D341Med (cell line): ENCODE data around the gene ERVW-1.

ENCODE experiments used
- DNase-seq: peaks from one replicate; pipeline ENCODE4 v3.0.0; 2012; ENCODE audit warnings: low spot score

ERVW-1 gene

DNA sequence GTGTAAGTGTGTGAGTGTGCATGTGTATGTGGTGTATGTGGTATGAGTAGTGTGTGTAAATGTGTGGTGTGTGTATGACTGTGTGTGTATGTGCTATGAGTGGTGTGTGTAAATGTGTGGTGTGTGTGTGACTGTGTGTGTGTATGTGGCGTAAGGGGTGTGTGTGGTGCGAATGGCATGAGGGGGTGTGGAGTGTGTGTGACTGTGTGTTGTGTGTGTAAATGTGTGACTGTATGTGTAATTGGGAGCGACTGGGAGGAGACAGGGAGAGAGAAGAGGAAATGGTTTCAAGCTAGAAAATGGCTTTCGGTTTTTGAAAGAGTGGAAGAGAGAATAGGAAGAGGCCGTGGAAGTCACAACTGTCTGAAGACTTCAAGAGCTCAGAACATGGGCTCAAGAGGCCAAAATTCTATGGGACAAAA, 54.0 kb downstream of the ERVW-1 start:
- DNase-seq: no peak

DNA sequence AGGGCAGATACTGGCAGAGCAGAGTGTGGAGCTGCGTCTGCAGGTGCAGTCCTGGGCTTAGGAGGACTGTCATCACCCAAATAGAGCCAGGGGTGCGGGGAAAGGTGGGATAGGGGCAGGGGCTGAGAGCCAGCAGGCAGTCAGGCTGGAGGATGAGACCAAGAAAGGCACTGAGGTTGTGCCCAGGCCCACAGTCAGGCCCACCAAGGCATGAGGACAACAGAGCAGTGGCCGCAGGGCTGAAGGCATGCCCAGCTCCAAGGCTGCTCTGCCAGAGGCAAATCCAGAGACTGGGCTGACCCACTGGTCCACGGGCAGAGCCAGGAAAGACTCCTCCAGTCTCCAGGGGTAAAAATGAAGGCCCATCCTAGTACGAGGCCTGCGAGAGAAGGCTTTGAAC, 54.8 kb downstream of the ERVW-1 start:
- no peak for DNase-seq

DNA sequence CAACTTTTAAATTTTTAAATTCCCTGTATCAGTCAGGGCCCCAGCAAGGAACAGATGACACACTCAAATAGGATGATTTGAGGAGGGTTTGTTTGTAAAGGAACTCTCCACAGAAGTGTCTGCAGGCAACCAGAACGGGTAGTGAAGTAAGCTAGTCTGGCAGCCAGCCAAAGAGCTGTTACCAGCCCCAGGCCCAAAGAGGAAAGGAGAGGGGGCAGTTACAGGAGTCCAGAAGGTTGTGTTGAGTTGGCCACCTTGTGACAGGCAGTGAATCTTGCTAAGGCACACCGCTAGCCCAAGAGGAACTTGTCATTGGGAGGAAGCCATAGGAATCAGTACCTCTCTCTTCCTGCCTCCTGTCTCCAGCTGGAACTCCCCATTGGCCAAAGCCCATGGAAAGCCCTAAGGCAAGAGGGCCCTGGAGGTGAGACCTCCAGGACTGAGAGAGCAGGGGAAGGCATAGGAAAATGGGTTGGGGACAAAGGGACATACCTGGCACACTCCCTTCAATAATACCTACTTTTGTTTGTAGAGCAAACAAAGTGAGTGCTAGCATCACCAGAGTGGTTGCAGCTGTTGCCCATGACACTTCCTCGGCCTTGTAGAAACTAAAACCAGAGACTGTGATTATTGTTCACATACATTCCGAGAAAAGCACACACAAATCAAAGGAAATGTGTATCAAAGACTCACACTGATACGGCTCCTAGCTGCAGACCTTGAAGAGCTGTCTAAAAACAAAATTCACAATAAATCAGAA, 55.9 kb downstream of the ERVW-1 start:
- DNase-seq: no peak
